PFSK-1 (cell line): ENCODE data around the gene MIB1.

ENCODE experiments used
- FOXP2 ChIP-seq: optimal IDR thresholded peaks from 2 replicates; pipeline ENCODE3; 2011; ENCODE audit warnings: borderline replicate concordance, control low read depth, inconsistent platforms; ENCODE audit not compliant: insufficient read depth; ENCODE audit errors: extremely low read length, extremely low read depth
- POLR2AphosphoS5 ChIP-seq: IDR thresholded peaks from 2 replicates; pipeline ENCODE4 v1.6.1; 2012; ENCODE audit warnings: low read depth, mild to moderate bottlenecking, control low read depth, low read length, moderate library complexity
- REST ChIP-seq, 2 experiments: IDR thresholded peaks; 2 replicates each; pipeline versions ENCODE4 v1.6.1 to v1.8.0; 2011 to 2012; ENCODE audit warnings: low read depth in 2 of 2, low read length in 2 of 2, control low read depth in 1 of 2, inconsistent platforms in 1 of 2, mild to moderate bottlenecking in 1 of 2, moderate library complexity in 1 of 2; ENCODE audit not compliant: insufficient read depth in 1 of 2
- SIN3A ChIP-seq: IDR thresholded peaks from 2 replicates; pipeline ENCODE4 v1.6.1; 2012; ENCODE audit warnings: mild to moderate bottlenecking, low read length, moderate library complexity, borderline replicate concordance; ENCODE audit not compliant: insufficient read depth
- TAF1 ChIP-seq: IDR thresholded peaks from 2 replicates; pipeline ENCODE4 v1.6.1; 2012; ENCODE audit warnings: low read length, control low read depth, borderline replicate concordance; ENCODE audit not compliant: insufficient read depth

The MIB1 gene

GRCh38 chr18:21761471-21762115, 21.0 kb downstream of the MIB1 start:
- no peak for TF ChIP-seq FOXP2

- TF ChIP-seq SIN3A (no peak), REST (IDR thresholded peaks at IDR 0.05; ENCODE audit: insufficient read depth in 1 of 2, low read depth in 2 of 2, low read length in 2 of 2) (no peak), FOXP2 (no peak), POLR2AphosphoS5 (no peak), TAF1 (no peak)
These were observed 21.7 kb downstream of the MIB1 start for GRCh38 chr18:21762181-21762772.

- no peak for TF ChIP-seq POLR2AphosphoS5
- no peak for TF ChIP-seq FOXP2
- no peak for TF ChIP-seq REST (IDR thresholded peaks at IDR 0.05; ENCODE audit: insufficient read depth in 1 of 2, low read depth in 2 of 2, low read length in 2 of 2)
- TF ChIP-seq TAF1: no peak
- TF ChIP-seq SIN3A: no peak
These were observed 23.5 kb downstream of the MIB1 start for GRCh38 chr18:21763846-21764646.

GRCh38 chr18:21769206-21769605, 28.6 kb downstream of the MIB1 start:
- no peak for TF ChIP-seq REST (IDR thresholded peaks at IDR 0.05; ENCODE audit: insufficient read depth in 1 of 2, low read depth in 2 of 2, low read length in 2 of 2)
- no peak for TF ChIP-seq TAF1
- TF ChIP-seq POLR2AphosphoS5: no peak
- no peak for TF ChIP-seq SIN3A
- no peak for TF ChIP-seq FOXP2

- no peak for TF ChIP-seq SIN3A
- no peak for TF ChIP-seq FOXP2
- no peak for TF ChIP-seq REST (IDR thresholded peaks at IDR 0.05; ENCODE audit: insufficient read depth in 1 of 2, low read depth in 2 of 2, low read length in 2 of 2)
- TF ChIP-seq POLR2AphosphoS5: no peak
- TF ChIP-seq TAF1: no peak
These were observed 34.1 kb downstream of the MIB1 start for GRCh38 chr18:21774722-21775121.
